Measurements from ENCODE around the gene NBAS.

Gene NBAS

GRCh38 chr2:15560988-15561573 lies at the start of gene NBAS:
TSS of gene NBAS (minus strand) at chr2:15561334. CDS start at chr2:15561304, 30 bp downstream.
- Histone ChIP-seq H3K27me3 (ENCODE audit: control insufficient read depth, insufficient read depth, low read length) (no peaks in the 10 kb centered on the region), H3K36me3 (ENCODE audit: control insufficient read depth, insufficient read depth, low read length) (no peaks in the 10 kb centered on the region), H3K9me3 (ENCODE audit: control insufficient read depth, low read length) (no peaks in the 10 kb centered on the region), H3K4me3 (ENCODE audit: low read length) (peak within 1 kb of the TSS; percentile 96), H3K4me1 (ENCODE audit: control insufficient read depth, insufficient read depth, low read length) (peaks cover 9% of the 10 kb centered on the region), H3K9ac (ENCODE audit: low read length) (peak within 1 kb of the TSS; percentile 87)

GRCh38 chr2:15610430-15610952 lies 49.4 kb upstream of the NBAS start:
- no peaks in the 10 kb centered on the region for H3K9me3 ChIP-seq (ENCODE audit: control insufficient read depth, low read length)
- H3K9ac ChIP-seq (ENCODE audit: low read length): no peak overlapping the region
- H3K4me3 ChIP-seq (ENCODE audit: low read length): no peak overlapping the region
- H3K4me1 ChIP-seq (ENCODE audit: control insufficient read depth, insufficient read depth, low read length): no peaks in the 10 kb centered on the region
- H3K27me3 ChIP-seq (ENCODE audit: control insufficient read depth, insufficient read depth, low read length): no peaks in the 10 kb centered on the region
- H3K36me3 ChIP-seq (ENCODE audit: control insufficient read depth, insufficient read depth, low read length): peaks cover 11% of the 10 kb centered on the region

DNA sequence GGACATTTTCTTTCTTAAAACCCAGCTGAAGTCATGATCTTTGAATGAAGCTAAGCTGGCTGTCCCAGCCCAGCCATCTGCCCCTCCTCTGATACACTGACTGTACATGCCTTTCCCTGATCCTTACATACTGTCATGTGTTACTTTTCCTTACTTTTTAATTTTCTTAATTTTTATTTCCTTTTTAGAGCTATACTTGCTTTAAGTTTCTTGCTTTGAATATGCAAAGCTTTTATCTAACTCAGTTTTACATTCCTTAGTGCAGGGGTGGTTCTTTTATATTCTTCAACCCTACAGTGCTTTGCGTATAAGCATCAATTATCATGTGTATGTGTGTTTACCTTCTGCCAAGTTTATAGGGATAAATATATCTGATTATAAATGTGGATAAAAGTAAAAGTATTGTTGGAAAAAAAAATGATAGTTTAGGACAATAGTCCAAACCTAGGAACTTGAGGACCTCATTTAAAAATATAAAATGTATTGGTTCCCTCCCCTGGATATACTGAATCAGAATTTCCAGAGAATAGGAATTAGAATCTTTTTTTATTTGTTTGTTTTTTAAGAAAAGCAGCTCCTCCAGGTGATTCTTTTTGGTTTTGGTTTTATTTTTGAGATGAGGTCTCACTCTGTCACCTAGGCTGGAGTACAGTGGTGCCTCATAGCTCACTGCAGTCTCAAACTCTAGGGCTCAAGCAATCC lies 48.4 kb upstream of the NBAS start:
- Histone ChIP-seq H3K27me3 (ENCODE audit: control insufficient read depth, insufficient read depth, low read length) (no peaks in the 10 kb centered on the region), H3K9ac (ENCODE audit: low read length) (no peak overlapping the region), H3K36me3 (ENCODE audit: control insufficient read depth, insufficient read depth, low read length) (peaks cover 13% of the 10 kb centered on the region), H3K9me3 (ENCODE audit: control insufficient read depth, low read length) (no peaks in the 10 kb centered on the region), H3K4me1 (ENCODE audit: control insufficient read depth, insufficient read depth, low read length) (no peaks in the 10 kb centered on the region), H3K4me3 (ENCODE audit: low read length) (no peak overlapping the region)

DNA sequence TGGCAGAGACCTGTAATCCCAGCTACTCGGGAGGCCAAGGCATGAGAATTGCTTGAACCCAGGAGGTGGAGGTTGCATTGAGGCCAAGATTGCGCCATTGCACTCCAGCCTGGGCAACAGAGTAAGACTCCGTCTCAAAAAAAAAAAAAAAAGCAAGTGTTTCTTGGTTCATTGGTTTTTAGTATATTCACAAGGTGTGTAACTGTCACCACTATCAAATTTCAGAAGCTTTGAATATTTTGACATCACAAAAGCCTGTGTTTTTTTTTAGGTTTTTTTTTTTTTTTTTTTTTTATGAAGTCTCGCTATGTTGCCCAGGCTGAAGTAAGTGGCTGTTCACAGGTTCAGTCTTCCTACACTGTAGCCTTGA lies 47.2 kb upstream of the NBAS start:
- Histone ChIP-seq H3K4me1 (ENCODE audit: control insufficient read depth, insufficient read depth, low read length) (no peaks in the 10 kb centered on the region), H3K36me3 (ENCODE audit: control insufficient read depth, insufficient read depth, low read length) (peaks cover 14% of the 10 kb centered on the region), H3K9ac (ENCODE audit: low read length) (no peak overlapping the region), H3K27me3 (ENCODE audit: control insufficient read depth, insufficient read depth, low read length) (no peaks in the 10 kb centered on the region), H3K9me3 (ENCODE audit: control insufficient read depth, low read length) (no peaks in the 10 kb centered on the region), H3K4me3 (ENCODE audit: low read length) (no peak overlapping the region)

DNA sequence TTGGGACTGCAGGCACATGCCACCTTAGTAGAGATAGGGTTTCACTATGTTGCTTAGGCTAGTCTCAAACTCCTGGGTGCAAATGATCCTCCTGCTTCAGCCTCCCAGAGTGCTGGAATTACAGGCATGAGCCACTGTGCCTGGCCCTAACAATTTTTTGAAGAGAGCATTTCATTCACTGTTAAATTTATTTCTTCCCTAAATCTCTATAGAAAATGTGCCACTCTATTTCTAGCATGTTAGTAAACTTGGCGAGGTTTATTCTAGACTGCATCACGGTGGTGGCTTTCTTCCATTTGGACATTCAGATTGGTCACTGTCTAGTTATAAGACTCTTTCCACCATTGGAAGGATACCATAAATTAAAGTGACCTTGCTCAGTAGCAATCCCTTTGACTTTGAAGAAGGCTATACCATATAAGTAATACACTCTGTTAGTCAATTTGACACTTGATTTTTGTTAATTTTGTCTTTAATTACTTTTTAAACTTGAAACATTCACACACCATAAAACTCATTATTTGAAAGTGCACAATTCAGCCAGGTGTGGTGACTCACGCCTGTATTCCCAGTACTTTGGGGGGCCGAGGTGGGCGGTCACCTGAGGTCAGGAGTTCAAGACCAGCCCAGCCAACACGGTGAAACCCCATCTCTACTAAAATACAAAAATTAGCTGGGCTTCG lies 46.7 kb upstream of the NBAS start:
- no peaks in the 10 kb centered on the region for H3K4me1 ChIP-seq (ENCODE audit: control insufficient read depth, insufficient read depth, low read length)
- H3K9me3 ChIP-seq (ENCODE audit: control insufficient read depth, low read length): no peaks in the 10 kb centered on the region
- H3K9ac ChIP-seq (ENCODE audit: low read length): no peak overlapping the region
- H3K4me3 ChIP-seq (ENCODE audit: low read length): no peak overlapping the region
- peaks cover 14% of the 10 kb centered on the region for H3K36me3 ChIP-seq (ENCODE audit: control insufficient read depth, insufficient read depth, low read length)
- no peaks in the 10 kb centered on the region for H3K27me3 ChIP-seq (ENCODE audit: control insufficient read depth, insufficient read depth, low read length)

GRCh38 chr2:15606481-15607441 lies 45.6 kb upstream of the NBAS start:
- Histone ChIP-seq H3K4me3 (ENCODE audit: low read length) (no peak overlapping the region), H3K9me3 (ENCODE audit: control insufficient read depth, low read length) (no peaks in the 10 kb centered on the region), H3K27me3 (ENCODE audit: control insufficient read depth, insufficient read depth, low read length) (no peaks in the 10 kb centered on the region), H3K36me3 (ENCODE audit: control insufficient read depth, insufficient read depth, low read length) (peaks cover 21% of the 10 kb centered on the region), H3K4me1 (ENCODE audit: control insufficient read depth, insufficient read depth, low read length) (no peaks in the 10 kb centered on the region), H3K9ac (ENCODE audit: low read length) (no peak overlapping the region)

DNA sequence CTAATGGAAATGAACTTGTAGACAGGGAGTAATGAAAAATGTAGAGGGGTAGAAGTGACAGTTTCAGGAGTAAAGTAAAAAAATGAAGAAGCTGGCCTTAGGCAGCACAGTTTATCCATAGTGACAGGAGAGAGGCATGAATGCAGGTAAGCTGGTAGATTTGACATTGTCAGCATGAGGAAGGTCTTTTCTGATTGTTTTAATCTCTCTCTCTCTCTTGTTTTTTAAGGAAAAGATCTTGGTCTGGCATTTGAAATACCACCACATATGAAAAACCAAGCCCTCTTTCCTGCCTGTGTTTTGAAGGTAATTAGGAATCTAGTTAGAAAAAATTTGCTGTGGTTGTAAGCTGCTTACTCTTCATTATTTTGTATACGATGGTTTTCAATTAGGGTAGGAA lies 44.6 kb upstream of the NBAS start:
- Histone ChIP-seq H3K9ac (ENCODE audit: low read length) (no peak overlapping the region), H3K4me3 (ENCODE audit: low read length) (no peak overlapping the region), H3K36me3 (ENCODE audit: control insufficient read depth, insufficient read depth, low read length) (peaks cover 30% of the 10 kb centered on the region), H3K9me3 (ENCODE audit: control insufficient read depth, low read length) (no peaks in the 10 kb centered on the region), H3K4me1 (ENCODE audit: control insufficient read depth, insufficient read depth, low read length) (no peaks in the 10 kb centered on the region), H3K27me3 (ENCODE audit: control insufficient read depth, insufficient read depth, low read length) (no peaks in the 10 kb centered on the region)

GRCh38 chr2:15603948-15604347 lies 42.8 kb upstream of the NBAS start:
- Histone ChIP-seq H3K4me3 (ENCODE audit: low read length) (no peak overlapping the region), H3K36me3 (ENCODE audit: control insufficient read depth, insufficient read depth, low read length) (peaks cover 30% of the 10 kb centered on the region), H3K9me3 (ENCODE audit: control insufficient read depth, low read length) (no peaks in the 10 kb centered on the region), H3K9ac (ENCODE audit: low read length) (no peak overlapping the region), H3K27me3 (ENCODE audit: control insufficient read depth, insufficient read depth, low read length) (no peaks in the 10 kb centered on the region), H3K4me1 (ENCODE audit: control insufficient read depth, insufficient read depth, low read length) (no peaks in the 10 kb centered on the region)

- H3K36me3 ChIP-seq (ENCODE audit: control insufficient read depth, insufficient read depth, low read length): peaks cover 30% of the 10 kb centered on the region
- H3K27me3 ChIP-seq (ENCODE audit: control insufficient read depth, insufficient read depth, low read length): no peaks in the 10 kb centered on the region
- no peak overlapping the region for H3K9ac ChIP-seq (ENCODE audit: low read length)
- H3K9me3 ChIP-seq (ENCODE audit: control insufficient read depth, low read length): no peaks in the 10 kb centered on the region
- H3K4me1 ChIP-seq (ENCODE audit: control insufficient read depth, insufficient read depth, low read length): no peaks in the 10 kb centered on the region
- H3K4me3 ChIP-seq (ENCODE audit: low read length): no peak overlapping the region
Measured at GRCh38 chr2:15603044-15603765, 42.1 kb upstream of the NBAS start.

DNA sequence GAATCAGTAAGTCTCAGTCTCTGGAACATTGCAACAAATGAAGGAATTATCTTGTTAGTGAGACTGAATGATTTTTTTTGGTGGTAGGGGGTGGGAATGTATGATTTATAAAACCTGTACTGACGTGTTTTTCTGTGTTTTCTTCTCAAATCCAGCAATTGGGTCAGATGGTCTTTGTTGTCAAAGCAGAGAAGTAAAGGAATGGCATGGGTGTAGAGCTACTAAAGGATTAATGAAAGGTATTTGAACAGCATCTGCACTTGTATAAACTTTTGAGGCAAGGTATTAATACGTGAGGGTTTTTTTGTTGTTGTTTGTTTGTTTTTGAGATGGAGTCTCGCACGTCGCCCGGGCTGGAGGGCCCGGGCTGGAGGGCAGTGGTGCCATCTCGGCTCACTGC lies 41.3 kb upstream of the NBAS start:
- Histone ChIP-seq H3K4me1 (ENCODE audit: control insufficient read depth, insufficient read depth, low read length) (no peaks in the 10 kb centered on the region), H3K36me3 (ENCODE audit: control insufficient read depth, insufficient read depth, low read length) (peaks cover 30% of the 10 kb centered on the region), H3K27me3 (ENCODE audit: control insufficient read depth, insufficient read depth, low read length) (no peaks in the 10 kb centered on the region), H3K9me3 (ENCODE audit: control insufficient read depth, low read length) (no peaks in the 10 kb centered on the region), H3K9ac (ENCODE audit: low read length) (no peak overlapping the region), H3K4me3 (ENCODE audit: low read length) (no peak overlapping the region)

GRCh38 chr2:15601681-15602080 lies 40.5 kb upstream of the NBAS start:
- peaks cover 30% of the 10 kb centered on the region for H3K36me3 ChIP-seq (ENCODE audit: control insufficient read depth, insufficient read depth, low read length)
- no peaks in the 10 kb centered on the region for H3K4me1 ChIP-seq (ENCODE audit: control insufficient read depth, insufficient read depth, low read length)
- no peaks in the 10 kb centered on the region for H3K9me3 ChIP-seq (ENCODE audit: control insufficient read depth, low read length)
- no peaks in the 10 kb centered on the region for H3K27me3 ChIP-seq (ENCODE audit: control insufficient read depth, insufficient read depth, low read length)
- H3K4me3 ChIP-seq (ENCODE audit: low read length): no peak overlapping the region
- no peak overlapping the region for H3K9ac ChIP-seq (ENCODE audit: low read length)
